Progenitor cell of endocrine pancreas (in vitro differentiated cells): ENCODE results near the gene ZDHHC14. TPM values are rescaled to one million over a fixed set of nuclear protein-coding genes. Genes with fewer than 3 reads are reported as not detected.
"Not testable (repeated sequence)": the region's sequence is repeated elsewhere in the genome, so short reads cannot be mapped to it uniquely, and the experiment has no call there.

ENCODE experiments used
- DNase-seq: peaks from one replicate; pipeline ENCODE4 v3.0.0; 2021; ENCODE audit warnings: low spot score; ENCODE audit not compliant: unreplicated experiment
- H3K27ac Mint-ChIP-seq: 2 replicates; pipeline ENCODE4 v1.8.0; 2021; ENCODE audit warnings: mild to moderate bottlenecking, moderate library complexity, mixed read lengths
- H3K27me3 Mint-ChIP-seq: 2 replicates; pipeline ENCODE4 v1.8.0; 2021; ENCODE audit warnings: mixed read lengths
- H3K36me3 Mint-ChIP-seq: 2 replicates; pipeline ENCODE4 v1.8.0; 2022; ENCODE audit warnings: mixed read lengths; ENCODE audit not compliant: insufficient read depth
- H3K4me1 Mint-ChIP-seq: 2 replicates; pipeline ENCODE4 v1.8.0; 2021; ENCODE audit warnings: low read depth, mixed read lengths
- H3K4me3 Mint-ChIP-seq: 2 replicates; pipeline ENCODE4 v1.8.0; 2021; ENCODE audit warnings: low read depth, mild to moderate bottlenecking, moderate library complexity, mixed read lengths
- H3K9me3 Mint-ChIP-seq: 2 replicates; pipeline ENCODE4 v1.8.0; 2021; ENCODE audit warnings: low read depth, mixed read lengths
- total RNA-seq: library from RNA; stranded (reverse); gene quantifications from 2 replicates; pipeline ENCODE4 v1.2.1, GENCODE V29; 2021
- TF ChIP-seq, protein P1 (sequence below): fragments of 200-600 bp; sonication (generic); IDR thresholded peaks from one replicate; pipeline ENCODE4 v1.5.0; 2021; ENCODE audit warnings: antibody characterized with exemption, mild to moderate bottlenecking; ENCODE audit not compliant: unreplicated experiment

The ZDHHC14 gene
- total RNA-seq, 1 donor from 2014 or later, result 9.0 TPM

DNA sequence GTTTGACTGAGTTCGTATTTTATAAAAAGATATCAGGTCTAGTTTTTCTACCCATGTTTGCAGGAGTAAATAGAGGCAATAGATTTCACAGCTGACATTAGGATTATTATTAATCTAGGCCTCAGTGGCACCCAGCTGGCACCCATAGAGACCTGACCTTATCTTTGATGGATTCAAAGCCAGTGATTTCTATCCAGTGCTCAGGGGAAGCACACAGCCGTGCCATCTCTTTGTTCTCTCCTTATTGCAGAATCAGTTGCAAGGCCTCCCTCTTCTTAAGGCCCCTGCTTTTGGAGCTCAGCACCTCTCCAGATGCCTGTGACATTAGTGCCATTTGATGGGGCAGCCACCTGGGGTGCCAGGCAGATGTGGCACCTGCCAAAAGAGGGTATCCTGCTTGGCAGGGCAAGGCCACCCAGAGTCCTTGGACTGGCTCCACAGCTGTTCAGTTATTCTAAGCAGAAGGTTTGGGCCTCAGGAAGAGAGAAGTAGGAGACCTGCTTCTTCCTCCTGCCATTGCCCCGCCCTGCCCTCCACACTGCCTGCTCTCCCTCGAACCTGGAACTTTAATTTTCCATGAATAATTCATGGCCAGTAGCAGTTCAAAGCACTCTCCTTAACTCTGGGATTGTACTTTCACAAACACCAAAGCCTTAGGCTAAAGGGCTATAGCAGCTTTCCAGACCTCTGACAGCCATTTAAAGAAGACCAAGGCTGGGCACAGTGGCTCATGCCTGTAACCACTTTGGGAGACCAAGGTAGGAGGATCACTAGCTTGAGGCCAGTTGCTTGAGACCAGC is 206.3 kb downstream of the ZDHHC14 start:
- H3K4me3 Mint-ChIP-seq, result no peak overlapping the region
- H3K36me3 Mint-ChIP-seq, result peaks cover 12% of the 10 kb centered on the region
- no peak overlapping the region for H3K27ac Mint-ChIP-seq
- peaks cover 23% of the 10 kb centered on the region for H3K27me3 Mint-ChIP-seq
- peaks cover 25% of the 10 kb centered on the region for H3K9me3 Mint-ChIP-seq
- DNase-seq, result no peak
- TF ChIP-seq, protein P1, sequence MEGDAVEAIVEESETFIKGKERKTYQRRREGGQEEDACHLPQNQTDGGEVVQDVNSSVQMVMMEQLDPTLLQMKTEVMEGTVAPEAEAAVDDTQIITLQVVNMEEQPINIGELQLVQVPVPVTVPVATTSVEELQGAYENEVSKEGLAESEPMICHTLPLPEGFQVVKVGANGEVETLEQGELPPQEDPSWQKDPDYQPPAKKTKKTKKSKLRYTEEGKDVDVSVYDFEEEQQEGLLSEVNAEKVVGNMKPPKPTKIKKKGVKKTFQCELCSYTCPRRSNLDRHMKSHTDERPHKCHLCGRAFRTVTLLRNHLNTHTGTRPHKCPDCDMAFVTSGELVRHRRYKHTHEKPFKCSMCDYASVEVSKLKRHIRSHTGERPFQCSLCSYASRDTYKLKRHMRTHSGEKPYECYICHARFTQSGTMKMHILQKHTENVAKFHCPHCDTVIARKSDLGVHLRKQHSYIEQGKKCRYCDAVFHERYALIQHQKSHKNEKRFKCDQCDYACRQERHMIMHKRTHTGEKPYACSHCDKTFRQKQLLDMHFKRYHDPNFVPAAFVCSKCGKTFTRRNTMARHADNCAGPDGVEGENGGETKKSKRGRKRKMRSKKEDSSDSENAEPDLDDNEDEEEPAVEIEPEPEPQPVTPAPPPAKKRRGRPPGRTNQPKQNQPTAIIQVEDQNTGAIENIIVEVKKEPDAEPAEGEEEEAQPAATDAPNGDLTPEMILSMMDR, result no peak
- H3K4me1 Mint-ChIP-seq, result peaks cover 19% of the 10 kb centered on the region

DNA sequence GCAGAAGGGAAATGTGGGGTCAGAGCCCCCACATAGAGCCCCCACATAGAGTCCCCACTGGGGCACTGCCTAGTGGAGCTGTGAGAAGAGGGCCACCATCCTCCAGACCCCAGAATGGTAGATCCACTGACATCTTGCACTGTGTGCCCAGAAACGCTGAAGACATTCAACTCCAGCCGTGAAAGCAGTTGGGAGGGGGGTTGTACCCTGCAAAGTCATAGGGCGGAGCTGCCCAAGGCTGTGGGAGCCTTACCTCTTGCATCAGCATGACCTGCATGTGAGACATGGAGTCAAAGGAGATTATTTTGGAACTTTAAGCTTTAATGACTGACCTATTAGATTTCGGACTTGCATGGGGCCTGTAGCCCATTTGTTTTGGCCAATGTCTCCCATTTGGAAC is 209.7 kb downstream of the ZDHHC14 start:
- not testable (repeated sequence) for H3K36me3 Mint-ChIP-seq, H3K4me3 Mint-ChIP-seq
- H3K9me3 Mint-ChIP-seq, result peaks cover 16% of the 10 kb centered on the region

DNA sequence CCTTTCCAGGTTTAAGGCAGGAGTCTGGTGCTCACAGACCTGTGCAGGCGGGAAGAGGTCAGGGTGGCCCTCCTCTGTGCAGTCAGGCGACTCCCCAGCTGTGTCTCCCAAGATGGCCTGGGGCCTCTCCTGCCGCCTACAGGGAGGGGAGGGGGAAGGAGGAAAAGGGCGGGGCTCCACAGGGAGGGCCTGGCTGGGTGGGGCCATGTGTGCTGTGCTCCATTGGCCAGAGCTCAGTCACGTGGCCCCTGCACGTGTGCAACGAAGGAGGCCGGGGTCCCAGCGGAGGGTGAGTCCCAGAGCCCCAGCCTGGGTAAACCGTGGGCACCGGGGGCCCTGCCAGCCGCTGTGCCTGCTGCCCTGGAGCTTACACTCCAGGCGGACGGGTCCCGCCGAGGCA is 211.6 kb downstream of the ZDHHC14 start:
- Mint-ChIP-seq H3K36me3 (peaks cover 9% of the 10 kb centered on the region), H3K27me3 (peaks cover 14% of the 10 kb centered on the region)
- no peak for DNase-seq

More for the DNA sequence above, 209.7 kb downstream of the ZDHHC14 start:
- not testable (repeated sequence) for DNase-seq, H3K27ac Mint-ChIP-seq
- H3K4me1 Mint-ChIP-seq, result peaks cover 17% of the 10 kb centered on the region
- peaks cover 14% of the 10 kb centered on the region for H3K27me3 Mint-ChIP-seq

DNA sequence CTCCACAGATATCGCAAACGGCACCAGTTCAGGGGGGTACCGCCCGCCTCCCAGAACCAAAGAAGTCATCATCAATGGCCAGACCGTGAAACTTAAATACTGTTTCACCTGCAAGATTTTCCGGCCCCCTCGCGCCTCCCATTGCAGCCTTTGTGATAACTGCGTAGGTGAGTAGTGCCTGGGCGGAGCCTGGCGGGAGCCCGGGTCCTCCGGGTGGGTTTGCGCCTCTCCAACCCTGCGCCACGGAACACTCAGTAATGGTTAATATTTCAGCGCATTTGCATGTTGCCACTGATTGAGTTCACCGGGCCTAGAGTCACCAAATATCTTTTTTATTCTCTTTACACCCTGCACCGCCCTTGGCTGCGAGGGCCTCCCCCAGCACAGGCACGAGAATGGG is 212.0 kb downstream of the ZDHHC14 start:
- H3K27ac Mint-ChIP-seq, result no peak overlapping the region
- TF ChIP-seq, protein P1, result no peak
- no peaks in the 10 kb centered on the region for H3K4me1 Mint-ChIP-seq
- H3K4me3 Mint-ChIP-seq, result no peak overlapping the region
- peaks cover 16% of the 10 kb centered on the region for H3K9me3 Mint-ChIP-seq
- H3K27me3 Mint-ChIP-seq, result peaks cover 14% of the 10 kb centered on the region
- DNase-seq, result no peak
- peaks cover 9% of the 10 kb centered on the region for H3K36me3 Mint-ChIP-seq

More for the DNA sequence above, 211.6 kb downstream of the ZDHHC14 start:
- Mint-ChIP-seq H3K9me3 (peaks cover 16% of the 10 kb centered on the region), H3K4me3 (no peak overlapping the region), H3K4me1 (no peaks in the 10 kb centered on the region), H3K27ac (no peak overlapping the region)
- TF ChIP-seq, protein P1, result no peak

DNA sequence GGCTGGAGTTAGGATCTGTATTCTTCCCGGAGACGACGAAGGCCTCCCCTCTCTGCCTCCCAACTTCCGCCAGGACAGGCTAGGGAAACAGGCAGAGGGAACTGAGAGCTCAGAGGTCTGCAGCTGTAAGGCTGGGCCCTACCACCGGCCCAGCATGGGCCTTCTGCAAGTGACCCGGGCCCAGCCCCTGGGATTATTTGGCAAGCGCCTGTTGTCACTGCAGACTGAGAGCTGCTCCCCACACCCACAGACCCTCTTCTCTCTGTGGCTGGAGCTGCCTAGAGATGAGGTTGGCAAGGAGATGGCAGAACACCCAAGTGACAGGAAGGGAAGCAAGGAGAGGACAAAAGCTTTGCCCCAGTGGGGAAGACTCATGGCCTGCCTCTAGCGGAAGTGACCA is 212.6 kb downstream of the ZDHHC14 start:
- Mint-ChIP-seq H3K36me3 (peaks cover 9% of the 10 kb centered on the region), H3K9me3 (peaks cover 16% of the 10 kb centered on the region), H3K27me3 (peaks cover 14% of the 10 kb centered on the region), H3K4me1 (no peaks in the 10 kb centered on the region), H3K4me3 (no peak overlapping the region), H3K27ac (no peak overlapping the region)
- DNase-seq, result no peak
- TF ChIP-seq, protein P1, result no peak

DNA sequence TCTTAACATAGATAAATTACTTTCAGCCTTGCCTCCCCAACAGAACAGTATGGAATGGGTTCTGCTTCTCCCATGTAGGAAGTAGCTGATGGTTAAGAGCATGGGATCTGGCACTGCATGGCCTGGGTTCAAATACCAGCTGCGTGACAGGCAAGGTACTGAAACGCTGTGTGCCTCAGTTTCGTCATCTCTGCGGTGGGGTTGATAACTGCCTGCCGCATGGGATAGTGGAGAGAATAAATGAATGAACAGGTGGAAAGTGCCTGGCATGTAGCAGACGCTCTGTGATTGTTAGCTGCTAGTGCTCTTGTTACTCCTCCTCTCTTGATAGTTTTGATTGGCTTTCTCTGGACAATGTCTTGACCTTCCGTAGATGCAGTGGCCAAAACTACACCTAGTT is 213.3 kb downstream of the ZDHHC14 start:
- H3K27ac Mint-ChIP-seq, result no peak overlapping the region
- no peak for DNase-seq
- no peaks in the 10 kb centered on the region for H3K4me1 Mint-ChIP-seq
- TF ChIP-seq, protein P1, result no peak
- H3K36me3 Mint-ChIP-seq, result peaks cover 9% of the 10 kb centered on the region
- H3K9me3 Mint-ChIP-seq, result peaks cover 16% of the 10 kb centered on the region
- peaks cover 14% of the 10 kb centered on the region for H3K27me3 Mint-ChIP-seq
- H3K4me3 Mint-ChIP-seq, result no peak overlapping the region
